Stimulated activated CD4-positive, alpha-beta T cell treated with anti-CD3 and anti-CD28 coated beads, Interleukin-12 subunit alpha, Interleukin-12 subunit beta, amount 100 ng/mL, for 48 hours (primary cell): Measurements from ENCODE around the gene KIF18A.

Source experiments
- DNase-seq, 3 donors: peaks; one replicate each; pipeline ENCODE4 v3.0.0-alpha.2; 2020; ENCODE audit warnings: low read depth in 2 of 3, low spot score in 1 of 3

The KIF18A gene

GRCh38 chr11:28048812-28049211, 59.1 kb downstream of the KIF18A start:
- DNase-seq, result no peak

- no peak for DNase-seq
These were observed 63.8 kb downstream of the KIF18A start for GRCh38 chr11:28043930-28044709.

- DNase-seq, result no peak
These were observed 67.6 kb downstream of the KIF18A start for GRCh38 chr11:28040384-28040783.

- DNase-seq, result no peak
These were observed 69.2 kb downstream of the KIF18A start for GRCh38 chr11:28038775-28039174.

GRCh38 chr11:28026634-28027290, 81.2 kb downstream of the KIF18A start:
- DNase-seq, result no peak

- no peak for DNase-seq
These were observed 90.1 kb downstream of the KIF18A start for GRCh38 chr11:28017816-28018215.

- DNase-seq, result no peak
These were observed 96.1 kb downstream of the KIF18A start for GRCh38 chr11:28011813-28012212.

- no peak for DNase-seq
These were observed 98.0 kb downstream of the KIF18A start for GRCh38 chr11:28009996-28010395.

GRCh38 chr11:28009388-28009787, 98.6 kb downstream of the KIF18A start:
- DNase-seq, result no peak

GRCh38 chr11:28003615-28004014, 104.3 kb downstream of the KIF18A start:
- no peak for DNase-seq

- no peak for DNase-seq
These were observed 109.4 kb downstream of the KIF18A start for GRCh38 chr11:27998552-27998951.

GRCh38 chr11:27997344-27997743, 110.6 kb downstream of the KIF18A start:
- no peak for DNase-seq

- no peak for DNase-seq
These were observed 111.9 kb downstream of the KIF18A start for GRCh38 chr11:27996066-27996465.

GRCh38 chr11:27995083-27995482, 112.9 kb downstream of the KIF18A start:
- no peak for DNase-seq

GRCh38 chr11:27991736-27992135, 116.2 kb downstream of the KIF18A start:
- no peak for DNase-seq

- DNase-seq, result no peak
These were observed 130.4 kb downstream of the KIF18A start for GRCh38 chr11:27977527-27977926.

GRCh38 chr11:27977031-27977430, 130.9 kb downstream of the KIF18A start:
- no peak for DNase-seq

- DNase-seq, result no peak
These were observed 131.7 kb downstream of the KIF18A start for GRCh38 chr11:27976262-27976661.

- DNase-seq, result no peak
These were observed 134.0 kb downstream of the KIF18A start for GRCh38 chr11:27973851-27974536.

GRCh38 chr11:27972522-27973170, 135.3 kb downstream of the KIF18A start:
- DNase-seq, result no peak

- no peak for DNase-seq
These were observed 136.8 kb downstream of the KIF18A start for GRCh38 chr11:27971171-27971570.
